ENCODE results near the gene RAD51C.
"Not testable (repeated sequence)": the region's sequence is repeated elsewhere in the genome, so short reads cannot be mapped to it uniquely, and the experiment has no call there.

Gene RAD51C

DNA sequence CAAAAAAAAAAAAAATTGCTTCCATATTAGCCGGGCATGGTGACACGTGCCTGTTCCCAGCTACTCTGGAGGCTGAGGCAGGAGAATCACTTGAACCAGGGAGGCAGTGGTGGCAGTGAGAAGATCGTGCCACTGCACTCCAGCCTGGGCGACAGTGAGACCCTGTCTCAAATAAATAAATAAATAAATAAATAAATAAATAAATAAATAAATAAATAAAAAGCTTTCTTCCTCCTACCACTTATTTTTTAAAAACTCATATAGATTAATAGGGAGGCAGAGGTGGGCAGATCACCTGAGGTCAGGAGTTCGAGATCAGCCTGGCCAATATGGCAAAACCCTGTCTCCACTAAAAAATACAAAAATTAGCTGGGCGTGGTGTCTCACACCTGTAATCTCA, 7.9 kb upstream of the RAD51C start:
- not testable (repeated sequence) for DNase-seq

DNA sequence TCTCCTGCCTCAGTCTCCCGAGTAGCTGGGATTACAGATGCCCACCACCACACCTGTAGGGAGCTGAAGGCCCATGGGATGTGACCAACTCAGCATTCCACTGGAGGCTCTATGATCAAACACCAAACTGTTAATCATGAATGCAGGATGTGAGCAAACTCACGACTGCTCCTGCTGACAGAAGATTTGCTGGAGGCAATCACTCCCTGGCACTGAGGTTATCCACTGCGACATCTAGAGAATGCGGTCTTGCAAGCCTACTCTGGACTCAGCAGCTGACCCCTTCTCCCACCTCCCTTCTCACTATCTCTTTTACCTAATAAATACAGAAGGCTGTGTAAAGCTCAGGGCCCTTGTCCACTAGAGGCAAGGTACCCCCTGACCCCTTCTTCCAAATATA, 5.4 kb upstream of the RAD51C start:
- DNase-seq: no peak

DNA sequence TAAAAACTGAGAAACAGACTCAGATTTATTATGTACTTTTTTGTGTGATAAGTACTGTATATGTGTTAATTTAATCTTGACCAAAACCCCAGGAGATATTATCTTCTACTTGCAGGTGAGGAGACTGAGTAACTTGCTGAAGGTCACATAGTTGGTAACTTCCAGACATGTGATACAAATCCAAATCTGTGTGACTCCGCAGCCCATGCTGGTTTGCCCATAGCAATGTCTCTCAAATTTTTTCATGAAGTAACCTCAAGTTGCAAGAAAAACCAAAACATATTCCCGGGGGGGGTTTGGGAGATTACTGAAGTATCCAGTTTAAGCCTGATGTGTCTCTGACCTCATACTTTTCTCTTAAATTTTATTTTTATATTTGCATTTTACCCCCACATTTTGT, 3.9 kb upstream of the RAD51C start:
- no peak for DNase-seq

DNA sequence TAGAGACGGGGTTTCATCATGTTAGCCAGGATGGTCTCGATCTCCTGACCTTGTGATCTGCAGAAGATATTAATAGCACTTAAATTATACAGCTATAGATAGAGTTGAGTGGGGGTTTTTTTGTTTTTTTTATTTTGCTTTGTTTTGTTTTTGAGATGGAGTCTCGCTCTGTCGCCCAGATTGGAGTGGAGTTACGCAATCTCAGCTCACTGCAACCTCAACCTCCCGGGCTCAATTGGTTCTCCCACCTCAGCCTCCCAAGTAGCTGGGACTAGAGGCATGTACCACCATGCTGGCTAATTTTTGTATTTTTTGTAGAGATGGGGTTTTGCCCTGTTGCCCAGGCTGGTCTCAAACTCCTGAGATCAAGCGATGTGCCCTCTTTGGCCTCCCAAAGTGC, 2.4 kb upstream of the RAD51C start:
- DNase-seq: not testable (repeated sequence)

DNA sequence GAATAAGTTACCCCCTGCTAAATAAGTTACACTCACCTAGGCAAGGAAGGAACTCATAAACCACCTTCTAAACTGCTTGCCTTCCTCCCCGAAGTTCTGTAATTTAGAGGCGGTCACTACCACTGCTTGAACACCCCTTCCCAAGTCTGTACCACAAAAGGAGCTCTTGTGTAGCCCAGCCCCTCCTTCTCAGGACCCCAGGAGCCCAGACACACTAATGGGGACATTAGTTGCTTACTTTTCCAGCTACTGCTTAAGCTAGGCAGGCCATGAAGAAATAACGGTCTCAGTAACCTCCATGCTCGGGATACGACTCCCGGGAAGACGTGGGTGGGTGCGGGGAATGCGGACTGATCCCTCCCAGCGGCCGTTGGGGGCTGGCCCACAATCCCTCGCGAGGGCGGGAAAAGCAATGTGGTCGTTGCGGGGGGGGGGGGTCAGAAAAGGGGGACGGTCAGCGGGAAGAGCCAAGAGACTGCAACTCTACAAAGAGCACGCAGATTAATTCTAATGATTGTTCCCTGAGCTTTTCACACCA, 632 bp upstream of the RAD51C start, which contains the start of gene TEX14:
TEX14 (minus strand) TSS at position 345 of the 538 bp plus-strand sequence. CDS start 40,044 bp downstream, outside the sequence.
- DNase-seq: no peak

DNA sequence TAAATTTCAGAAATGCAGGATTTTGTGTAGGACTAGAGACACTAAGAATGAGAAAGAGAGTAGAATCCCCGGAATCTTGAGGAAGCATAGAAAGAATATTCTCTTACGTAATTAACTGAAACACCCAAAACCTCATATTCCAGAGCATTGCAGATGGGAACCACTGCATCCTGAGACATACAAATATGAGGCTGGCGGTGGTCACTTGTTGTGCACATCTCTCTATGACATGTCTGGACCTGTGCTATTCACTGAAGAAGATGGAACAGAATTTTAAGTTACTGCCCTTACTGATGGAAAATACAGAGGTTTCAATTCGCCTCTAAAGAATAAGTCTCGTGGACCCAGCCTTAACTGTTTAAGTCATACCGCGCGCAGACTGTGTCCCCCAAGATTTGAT, 806 bp downstream of the RAD51C start:
- DNase-seq: no peak

DNA sequence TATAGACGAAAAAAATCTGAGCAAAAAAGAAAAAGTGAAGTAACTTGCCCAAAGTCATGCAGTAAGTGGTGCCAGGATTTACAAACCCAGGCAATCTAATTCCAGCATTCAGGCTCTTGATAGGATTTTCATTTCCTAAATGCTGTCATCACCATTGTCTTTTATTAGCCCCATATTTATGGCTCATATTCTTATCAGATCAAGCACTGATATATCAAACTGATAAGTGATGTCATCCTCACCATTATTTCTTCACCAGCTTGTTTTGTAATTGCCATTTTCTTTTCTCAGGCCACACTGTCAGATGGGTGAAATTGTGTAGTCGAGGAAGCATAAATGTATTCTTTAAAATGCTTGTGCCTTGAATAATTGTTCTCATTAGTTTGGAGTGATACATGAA, 1.3 kb downstream of the RAD51C start:
- DNase-seq: no peak

DNA sequence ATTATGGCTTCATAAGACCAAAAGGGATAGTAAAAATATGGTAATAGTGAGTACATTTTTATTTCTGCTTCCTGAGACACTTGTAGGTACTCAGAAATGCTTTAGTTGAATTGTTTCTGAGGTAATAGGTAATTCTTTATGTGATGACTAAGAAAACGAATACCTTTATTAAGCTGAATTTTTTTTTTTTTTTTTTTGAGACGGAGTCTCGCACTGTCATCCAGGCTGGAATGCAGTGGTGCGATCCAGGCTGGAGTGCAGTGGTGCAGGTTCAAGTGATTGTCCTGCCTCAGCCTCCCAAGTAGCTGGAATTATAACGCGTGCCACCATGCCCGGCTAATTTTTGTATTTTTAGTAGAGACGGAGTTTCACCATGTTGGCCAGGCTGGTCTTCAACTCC, 1.9 kb downstream of the RAD51C start:
- no peak for DNase-seq

DNA sequence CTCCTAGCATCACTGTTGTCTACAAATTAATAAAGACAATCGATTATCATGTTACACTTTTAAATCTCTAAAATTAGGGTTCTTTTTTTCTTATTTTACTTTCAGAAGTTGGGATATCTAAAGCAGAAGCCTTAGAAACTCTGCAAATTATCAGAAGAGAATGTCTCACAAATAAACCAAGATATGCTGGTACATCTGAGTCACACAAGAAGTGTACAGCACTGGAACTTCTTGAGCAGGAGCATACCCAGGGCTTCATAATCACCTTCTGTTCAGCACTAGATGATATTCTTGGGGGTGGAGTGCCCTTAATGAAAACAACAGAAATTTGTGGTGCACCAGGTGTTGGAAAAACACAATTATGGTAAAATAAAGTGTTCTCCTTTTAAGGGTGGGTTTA, 2.4 kb downstream of the RAD51C start:
- no peak for DNase-seq

DNA sequence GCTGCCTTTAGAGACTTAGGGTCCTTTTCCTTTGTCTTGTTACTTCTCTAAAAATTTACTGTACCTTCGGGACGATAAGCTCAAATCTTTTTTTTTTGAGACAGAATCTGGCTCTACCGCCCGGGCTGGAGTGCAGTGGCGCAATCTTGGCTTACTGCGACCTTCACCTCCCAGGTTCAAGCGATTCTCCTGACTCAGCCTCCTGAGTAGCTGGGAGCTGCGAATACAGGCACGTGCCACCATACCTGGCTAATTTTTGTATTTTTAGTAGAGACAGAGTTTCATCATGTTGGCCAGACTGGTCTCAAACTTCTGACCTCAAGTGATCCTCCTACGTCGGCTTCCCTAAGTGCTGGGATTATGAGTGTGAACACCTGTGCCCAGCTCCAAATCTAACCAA, 7.4 kb downstream of the RAD51C start:
- no peak for DNase-seq

DNA sequence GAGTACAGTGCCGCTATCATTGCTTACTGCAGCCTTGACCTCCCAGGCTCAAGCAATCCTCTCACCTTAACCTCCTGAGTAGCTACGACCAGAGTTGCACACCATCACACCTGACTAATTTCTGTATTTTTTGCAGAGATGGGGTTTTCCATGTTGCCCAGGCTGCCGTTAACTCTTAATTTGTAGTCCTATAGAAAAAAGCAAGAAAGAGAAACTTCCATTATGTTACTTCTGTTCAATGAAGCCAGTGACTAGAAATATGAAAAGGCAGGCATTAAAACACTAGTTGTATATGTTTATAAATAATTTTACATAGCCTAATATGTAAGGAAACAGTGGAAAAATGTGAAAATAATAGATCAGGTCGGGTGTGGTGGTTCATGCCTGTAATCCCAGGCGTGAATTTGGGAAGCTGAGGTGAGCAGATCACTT, 9.7 kb downstream of the RAD51C start:
- no peak for DNase-seq

DNA sequence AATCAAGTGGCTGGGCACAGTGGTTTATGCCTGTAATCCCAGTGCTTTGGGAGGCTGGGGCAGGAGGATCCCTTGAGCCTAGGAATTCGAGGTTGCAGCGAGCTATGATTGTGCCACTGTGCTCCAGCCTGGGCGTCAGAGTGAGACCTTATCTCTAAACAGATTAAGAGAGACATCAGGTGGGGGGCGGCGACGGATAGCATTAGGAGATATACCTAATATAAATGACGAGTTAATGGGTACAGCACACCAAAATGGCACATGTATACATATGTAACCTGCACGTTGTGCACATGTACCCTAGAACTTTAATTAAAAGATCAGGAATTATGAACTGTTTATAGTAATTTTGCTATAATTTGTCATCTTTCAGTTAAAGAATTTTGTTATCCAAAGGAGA, 10.3 kb downstream of the RAD51C start:
- no peak for DNase-seq

DNA sequence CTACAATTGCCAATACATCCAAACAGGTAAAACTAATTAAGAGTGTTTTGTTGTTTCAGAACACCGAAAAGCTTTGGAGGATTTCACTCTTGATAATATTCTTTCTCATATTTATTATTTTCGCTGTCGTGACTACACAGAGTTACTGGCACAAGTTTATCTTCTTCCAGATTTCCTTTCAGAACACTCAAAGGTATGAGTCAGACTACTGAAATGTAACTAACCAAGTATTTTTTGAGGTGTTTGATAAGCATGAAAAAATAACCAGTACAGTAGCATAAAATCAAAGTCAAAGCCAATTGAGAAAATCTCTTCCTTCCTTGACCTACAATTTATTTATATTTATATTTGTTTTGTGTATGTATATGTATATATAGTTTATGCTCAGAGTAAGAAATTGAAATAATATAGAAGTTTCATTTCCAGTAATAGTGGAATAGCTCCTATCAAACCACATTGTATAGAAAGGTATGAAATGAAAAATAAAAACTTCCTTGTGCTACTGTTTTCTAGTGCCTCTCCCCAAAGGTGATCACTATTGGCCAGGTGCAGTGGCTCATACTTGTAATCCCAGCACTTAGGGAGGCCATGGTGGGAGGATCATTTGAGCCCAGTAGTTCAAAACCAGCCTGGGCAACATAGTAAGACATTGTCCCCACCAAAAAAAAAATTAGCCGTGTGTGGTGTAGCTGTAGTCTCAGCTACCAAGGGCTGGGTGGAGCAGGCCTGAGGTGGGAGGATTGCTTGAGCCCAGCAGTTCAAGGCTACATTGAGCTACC, 10.9 kb downstream of the RAD51C start:
- no peak for DNase-seq

DNA sequence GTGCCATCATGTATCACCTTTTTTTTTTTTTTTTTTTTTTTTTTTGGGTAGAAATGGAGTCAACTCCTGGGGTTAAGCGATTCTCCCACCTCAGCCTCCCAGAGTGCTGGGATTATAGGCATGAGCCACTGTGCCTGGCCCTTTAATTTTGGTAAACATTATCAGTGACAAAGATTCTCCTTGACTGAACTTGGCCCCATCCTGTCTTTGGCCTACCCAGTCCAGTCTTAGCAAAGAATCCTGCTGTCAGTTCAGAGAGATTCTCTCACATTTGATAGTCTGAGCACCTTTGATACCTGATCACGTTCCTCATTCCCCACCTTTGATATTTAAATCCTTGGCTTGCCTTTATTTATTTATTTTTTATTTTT, 11.5 kb downstream of the RAD51C start:
- no peak for DNase-seq

DNA sequence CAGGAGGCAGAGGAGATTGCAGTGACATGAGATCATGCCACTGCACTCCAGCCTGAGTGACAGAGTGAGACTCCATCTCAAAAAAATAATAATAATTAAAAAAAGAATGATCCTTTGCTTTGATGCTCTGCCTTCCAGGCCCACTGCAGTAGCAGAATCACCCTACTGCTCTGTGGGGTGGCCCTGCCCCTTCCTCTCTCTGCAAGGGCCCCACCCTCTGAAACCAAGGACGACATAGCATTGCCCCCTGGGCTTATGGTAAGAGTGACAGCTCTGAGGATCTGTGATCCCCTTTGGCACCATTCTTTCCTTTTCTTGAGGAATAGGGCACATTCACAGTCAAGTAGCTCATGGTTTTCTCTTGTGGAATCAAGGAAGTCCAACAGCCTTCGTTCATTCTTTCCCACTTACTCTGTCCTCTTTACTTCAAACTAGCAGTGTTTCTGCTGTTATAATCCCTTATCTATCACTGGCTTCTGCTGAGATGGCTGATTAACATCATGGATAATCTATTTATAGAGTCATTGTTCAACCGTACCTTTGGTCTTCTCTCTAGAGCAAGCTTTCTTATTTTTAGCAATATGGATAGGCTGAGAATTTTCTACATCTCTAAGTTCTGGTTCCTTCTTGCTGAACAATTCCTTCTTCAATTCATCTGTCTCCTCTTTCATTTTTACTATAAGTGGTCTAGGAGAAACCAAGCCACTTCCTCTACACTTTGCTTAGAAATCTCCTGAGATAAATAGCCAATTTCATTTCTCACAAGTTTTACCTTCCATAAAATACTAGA, 14.1 kb downstream of the RAD51C start:
- DNase-seq: no peak

DNA sequence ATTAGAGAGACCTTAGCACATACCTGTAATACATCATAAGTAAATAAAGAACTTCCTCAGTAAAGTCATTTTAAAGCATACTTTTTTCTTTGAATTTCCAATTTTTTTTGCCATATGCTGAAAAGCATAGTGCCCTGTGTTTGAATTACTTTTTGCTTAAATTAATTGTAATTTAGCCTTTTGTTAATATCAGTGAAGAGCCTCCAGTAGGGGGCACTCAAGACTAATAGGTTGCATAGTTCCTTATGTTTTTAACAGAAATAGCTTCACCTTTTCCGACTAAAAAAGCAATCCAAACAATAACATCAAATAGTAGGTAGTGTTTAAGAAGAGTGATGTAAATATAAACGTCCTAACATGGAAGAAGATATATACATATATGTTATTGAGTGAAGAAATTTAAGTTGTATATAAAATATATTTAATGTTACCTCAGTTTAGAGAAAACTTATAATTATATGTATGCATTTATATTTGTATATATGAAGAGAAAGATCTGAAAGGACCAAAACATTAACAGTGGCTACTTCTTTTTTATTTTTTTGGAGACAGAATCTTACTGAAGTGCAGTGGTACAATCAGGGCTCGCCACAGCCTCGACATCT, 18.6 kb downstream of the RAD51C start:
- DNase-seq: no peak

DNA sequence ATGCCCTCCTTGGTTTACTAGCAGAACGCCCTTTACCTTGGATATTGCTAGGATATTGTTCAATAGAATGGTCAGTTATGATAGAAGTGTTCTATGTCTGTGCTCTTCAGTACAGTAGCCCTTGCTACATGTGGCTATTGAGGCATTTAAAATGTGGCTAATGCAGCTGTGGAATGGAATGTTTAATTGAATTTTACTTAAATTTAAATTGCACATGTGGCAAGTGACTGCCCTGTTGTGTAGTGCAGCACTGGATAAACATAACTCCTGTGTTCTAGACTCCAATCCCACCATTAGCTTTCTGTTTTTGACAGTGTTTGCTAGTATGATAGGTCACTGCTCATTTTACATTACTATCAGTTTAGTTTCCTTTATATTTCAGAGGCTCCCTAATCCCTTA, 29.9 kb downstream of the RAD51C start:
- no peak for DNase-seq

DNA sequence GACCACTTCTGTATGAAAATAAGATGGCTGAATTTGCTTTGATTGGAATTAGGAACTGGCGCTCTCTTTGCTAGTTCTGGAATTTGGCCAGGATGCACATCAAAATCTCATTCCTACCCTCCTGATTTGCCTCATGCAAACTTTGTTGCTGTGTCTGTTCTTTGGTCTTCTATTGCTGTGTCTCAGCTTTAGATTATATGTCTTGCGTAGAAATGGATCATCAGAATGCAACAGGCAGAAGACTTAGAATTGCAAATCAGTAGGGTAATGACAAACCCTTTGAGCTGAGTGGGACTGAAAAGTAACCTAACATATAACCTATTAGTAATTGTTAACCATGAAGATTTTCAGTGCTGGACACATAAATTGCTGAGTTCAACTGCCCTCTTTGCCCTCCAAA, 30.3 kb downstream of the RAD51C start:
- no peak for DNase-seq

DNA sequence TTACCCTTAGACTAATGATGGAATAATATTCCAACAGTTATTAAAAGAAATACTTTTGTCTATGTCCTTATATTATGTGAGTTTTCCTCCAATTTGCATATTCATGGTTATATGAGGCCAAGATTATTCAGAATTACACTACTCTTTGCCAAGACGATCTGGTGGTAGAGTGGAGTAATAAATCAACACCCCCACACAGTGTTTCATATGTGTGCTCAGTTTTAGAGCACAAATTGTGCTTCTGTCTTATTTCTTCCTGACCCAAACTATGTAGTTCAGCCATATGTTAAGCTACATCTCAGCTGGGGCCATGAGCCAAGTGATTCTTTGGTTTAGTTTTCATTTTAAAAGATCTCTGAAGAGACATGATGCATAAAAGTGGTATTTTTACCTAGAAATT, 36.4 kb downstream of the RAD51C start:
- DNase-seq: no peak

DNA sequence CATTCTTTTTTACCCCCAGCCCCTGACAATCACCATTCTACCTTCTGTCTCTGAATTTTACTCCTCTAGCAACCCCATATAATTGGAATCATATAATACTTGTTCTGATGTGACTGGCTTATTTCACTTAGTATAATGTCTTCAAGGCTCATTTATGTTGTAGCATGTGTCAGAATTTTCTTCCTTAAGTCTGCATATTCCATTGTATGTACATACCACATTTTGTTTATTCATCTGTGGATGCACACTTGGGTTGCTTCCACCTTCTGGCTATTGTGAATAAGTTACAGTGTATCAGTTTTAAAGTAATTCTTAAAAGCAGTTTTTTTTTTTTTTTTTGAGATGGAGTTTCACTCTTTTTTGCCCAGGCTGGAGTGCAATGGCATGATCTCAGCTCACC, 38.5 kb downstream of the RAD51C start:
- no peak for DNase-seq

DNA sequence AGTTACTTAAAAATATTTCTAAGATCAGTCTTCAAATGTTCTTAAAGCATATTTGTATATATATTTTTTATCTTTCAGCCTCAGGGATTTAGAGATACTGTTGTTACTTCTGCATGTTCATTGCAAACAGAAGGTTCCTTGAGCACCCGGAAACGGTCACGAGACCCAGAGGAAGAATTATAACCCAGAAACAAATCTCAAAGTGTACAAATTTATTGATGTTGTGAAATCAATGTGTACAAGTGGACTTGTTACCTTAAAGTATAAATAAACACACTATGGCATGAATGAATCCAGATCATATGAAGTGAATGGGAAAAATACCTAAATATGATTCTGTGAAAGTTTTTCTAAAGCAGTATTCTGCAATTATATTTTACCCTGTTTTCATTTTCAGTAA, 41.6 kb downstream of the RAD51C start:
- DNase-seq: no peak

DNA sequence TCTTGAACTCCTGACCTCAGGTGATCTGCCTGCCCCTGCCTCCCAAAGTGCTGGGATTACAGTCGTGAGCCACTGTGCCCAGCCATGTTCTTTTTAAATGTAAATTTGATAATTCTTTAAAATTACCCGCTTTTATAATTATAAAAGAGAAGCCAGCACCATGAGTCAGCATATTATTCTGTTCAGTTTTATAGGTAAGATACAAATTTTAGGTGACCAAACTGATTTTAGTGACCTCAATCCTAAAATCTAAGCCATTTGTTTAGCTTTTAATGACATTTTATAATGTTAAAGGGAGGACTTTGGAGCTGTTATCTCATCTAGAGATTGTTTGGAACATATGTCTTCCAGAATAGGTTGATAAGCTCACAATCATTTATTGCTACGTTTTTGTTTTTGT, 42.4 kb downstream of the RAD51C start:
- DNase-seq: no peak

DNA sequence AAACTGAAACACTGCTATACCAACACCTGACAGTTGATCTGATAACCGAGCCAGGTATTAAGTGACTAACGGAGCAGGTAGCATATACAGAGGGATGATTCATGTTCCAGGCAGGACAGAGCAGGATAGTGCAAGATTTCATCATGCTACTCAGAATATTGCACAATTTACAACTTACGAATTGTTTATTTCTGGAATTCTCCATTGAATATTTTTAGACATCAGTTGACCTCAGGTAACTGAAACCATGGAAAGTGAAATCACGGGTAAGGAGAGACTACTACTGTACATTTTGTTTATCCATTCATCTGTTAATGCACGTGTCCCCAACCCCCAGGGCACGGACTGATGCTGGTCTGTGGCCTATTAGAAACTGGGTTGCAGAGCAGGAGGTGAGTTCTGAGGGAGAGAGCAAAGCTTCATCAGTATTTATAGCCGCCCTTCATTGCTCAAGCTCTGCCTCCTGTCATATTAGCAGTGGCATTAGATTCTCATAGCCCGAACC, 48.8 kb downstream of the RAD51C start:
- no peak for DNase-seq

DNA sequence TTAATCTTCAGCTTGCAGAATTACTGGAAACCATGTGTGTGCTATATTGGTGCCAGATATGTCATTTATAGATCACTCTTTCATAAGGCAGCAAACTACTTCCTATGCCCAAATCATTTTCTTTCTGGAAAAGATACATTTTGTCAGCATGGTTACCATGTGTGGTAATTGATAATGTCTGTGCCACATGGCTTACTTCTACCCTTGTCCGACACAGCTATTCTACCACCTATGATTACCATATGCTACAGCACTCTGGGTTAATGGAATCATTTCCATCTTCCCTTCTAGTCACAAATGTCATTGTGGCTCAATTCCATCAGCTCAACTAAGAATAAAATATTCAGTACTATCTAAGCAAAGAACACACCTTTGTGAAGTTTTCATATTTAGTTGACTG, 55.3 kb downstream of the RAD51C start:
- DNase-seq: no peak
